Stimulated activated CD4-positive, alpha-beta T cell treated with anti-CD3 and anti-CD28 coated beads, Interleukin-4, amount 100 ng/mL, for 24 hours (primary cell): Measurements from ENCODE around the gene ISOC2.
"Not testable (repeated sequence)": the region's sequence is repeated elsewhere in the genome, so short reads cannot be mapped to it uniquely, and the experiment has no call there.

Source experiments
- DNase-seq: peaks from one replicate; pipeline ENCODE4 v3.0.0-alpha.2; 2020

ISOC2 gene

GRCh38 chr19:55461259-55461973 lies at the start of gene ISOC2:
TSS of gene ISOC2 (minus strand) at chr19:55461642. CDS start at chr19:55456486, 5,156 bp downstream.
- DNase-seq: peak; percentile 100

- DNase-seq: no peak
Observed at GRCh38 chr19:55508120-55508519, 46.7 kb upstream of the ISOC2 start.

- DNase-seq: no peak
Observed at GRCh38 chr19:55504981-55505380, 43.5 kb upstream of the ISOC2 start.

GRCh38 chr19:55504252-55504603 lies 42.8 kb upstream of the ISOC2 start:
- DNase-seq: no peak

GRCh38 chr19:55503502-55504251 lies 42.2 kb upstream of the ISOC2 start:
- DNase-seq: peak; percentile 93

- no peak for DNase-seq
Observed at GRCh38 chr19:55503157-55503501, 41.7 kb upstream of the ISOC2 start.

- DNase-seq: no peak
Observed at GRCh38 chr19:55502197-55502952, 40.9 kb upstream of the ISOC2 start.

- DNase-seq: no peak
Observed at GRCh38 chr19:55500368-55500952, 39.0 kb upstream of the ISOC2 start.

GRCh38 chr19:55498246-55498840 lies 36.9 kb upstream of the ISOC2 start:
- no peak for DNase-seq

GRCh38 chr19:55497763-55498162 lies 36.3 kb upstream of the ISOC2 start:
- DNase-seq: no peak

GRCh38 chr19:55496820-55497219 lies 35.4 kb upstream of the ISOC2 start:
- DNase-seq: not testable (repeated sequence)

GRCh38 chr19:55495646-55496349 lies 34.4 kb upstream of the ISOC2 start:
- DNase-seq: no peak

GRCh38 chr19:55494172-55494761 lies 32.8 kb upstream of the ISOC2 start:
- no peak for DNase-seq

- DNase-seq: no peak
Observed at GRCh38 chr19:55493645-55494171, 32.3 kb upstream of the ISOC2 start.

GRCh38 chr19:55493052-55493644 lies 31.7 kb upstream of the ISOC2 start:
- no peak for DNase-seq

- DNase-seq: no peak
Observed at GRCh38 chr19:55492362-55492944, 31.0 kb upstream of the ISOC2 start.

- no peak for DNase-seq
Observed at GRCh38 chr19:55491546-55492360, 30.3 kb upstream of the ISOC2 start.

- no peak for DNase-seq
Observed at GRCh38 chr19:55490478-55491432, 29.3 kb upstream of the ISOC2 start.
